ENCODE data around the gene FAM118B.

DNA sequence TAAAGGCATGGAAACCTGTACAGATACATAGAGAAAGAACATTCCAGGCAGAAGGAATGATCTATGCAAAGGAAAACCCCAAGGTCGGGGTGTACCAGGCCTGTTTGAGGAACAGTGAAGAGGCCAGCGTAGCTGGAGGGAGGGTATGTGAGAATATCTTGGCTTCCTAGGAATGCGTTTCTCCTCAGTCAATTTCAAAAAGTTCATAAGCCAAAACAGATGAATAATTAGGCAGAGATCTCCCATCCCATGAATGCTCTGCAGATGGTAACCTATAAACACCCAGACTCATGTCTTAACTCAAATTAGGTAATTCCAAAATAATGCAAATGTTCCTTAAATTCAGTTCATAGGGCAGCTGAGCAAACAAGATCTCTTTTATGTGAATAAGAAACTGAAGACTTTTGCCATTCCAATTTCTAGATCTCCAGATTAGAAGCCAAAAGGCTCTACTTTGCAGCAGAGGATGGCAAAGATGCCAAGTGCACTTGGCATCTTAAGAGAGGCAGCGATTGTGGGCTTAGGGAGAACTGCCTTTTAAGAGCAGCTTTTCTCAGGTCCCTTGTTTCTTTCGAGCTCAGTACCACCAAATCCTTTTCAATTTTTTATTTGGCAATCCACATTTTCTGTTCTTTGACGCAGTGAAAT is 13.2 kb downstream of the FAM118B start:
- TF ChIP-seq POLR2A (IDR thresholded peaks at IDR 0.05) (no peak), CTCF (IDR thresholded peaks at IDR 0.05) (no peak)

All from stomach (tissue), 4 donors.